NCI-H146 treated with DMSO at 0.1 percent for 48 hours (cell line): ENCODE measurements around the gene DVL1.
"Not testable (repeated sequence)": the region's sequence is repeated elsewhere in the genome, so short reads cannot be mapped to it uniquely, and the experiment has no call there.

ENCODE experiments used
- DNase-seq: peaks from one replicate; lab custom pipeline; 2025; ENCODE audit not compliant: unreplicated experiment; lab: John Stamatoyannopoulos, UW

The DVL1 gene

GRCh38 chr1:1328254-1328653 lies 21.0 kb downstream of the DVL1 start:
- no peak for DNase-seq

DNA sequence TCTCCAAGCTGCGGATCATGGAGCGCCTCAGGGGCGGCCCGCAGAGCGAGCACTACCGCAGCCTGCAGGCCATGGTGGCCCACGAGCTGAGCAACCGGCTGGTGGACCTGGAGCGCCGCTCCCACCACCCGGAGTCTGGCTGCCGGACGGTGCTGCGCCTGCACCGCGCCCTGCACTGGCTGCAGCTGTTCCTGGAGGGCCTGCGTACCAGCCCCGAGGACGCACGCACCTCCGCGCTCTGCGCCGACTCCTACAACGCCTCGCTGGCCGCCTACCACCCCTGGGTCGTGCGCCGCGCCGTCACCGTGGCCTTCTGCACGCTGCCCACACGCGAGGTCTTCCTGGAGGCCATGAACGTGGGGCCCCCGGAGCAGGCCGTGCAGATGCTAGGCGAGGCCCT lies 21.9 kb downstream of the DVL1 start:
- no peak for DNase-seq

DNA sequence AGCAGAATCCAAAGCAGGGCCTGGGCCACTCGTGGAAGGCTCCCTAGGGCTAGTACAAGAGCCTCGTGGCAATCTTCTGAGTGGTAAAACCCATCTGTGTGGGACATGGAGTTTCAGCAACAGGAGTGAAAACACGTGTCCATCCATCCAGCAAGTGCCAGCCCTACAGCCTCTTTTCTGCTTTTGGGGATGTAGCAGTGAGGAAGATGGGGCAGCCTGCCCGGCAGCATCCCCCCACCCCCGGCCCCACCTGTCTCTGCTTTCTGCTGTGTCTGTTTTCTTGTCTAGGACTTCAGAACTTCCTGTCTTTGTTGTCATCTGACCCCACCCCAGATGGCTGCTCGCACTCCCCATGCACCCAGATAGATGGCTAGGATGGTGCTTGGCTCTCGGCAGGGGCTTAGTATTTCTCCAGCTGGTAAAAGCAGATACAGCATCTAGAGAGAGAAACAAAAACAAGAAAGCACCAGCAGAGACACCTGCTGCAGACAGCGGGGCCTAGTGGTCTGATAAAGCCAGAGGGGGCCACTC lies 23.1 kb downstream of the DVL1 start:
- DNase-seq, result no peak

DNA sequence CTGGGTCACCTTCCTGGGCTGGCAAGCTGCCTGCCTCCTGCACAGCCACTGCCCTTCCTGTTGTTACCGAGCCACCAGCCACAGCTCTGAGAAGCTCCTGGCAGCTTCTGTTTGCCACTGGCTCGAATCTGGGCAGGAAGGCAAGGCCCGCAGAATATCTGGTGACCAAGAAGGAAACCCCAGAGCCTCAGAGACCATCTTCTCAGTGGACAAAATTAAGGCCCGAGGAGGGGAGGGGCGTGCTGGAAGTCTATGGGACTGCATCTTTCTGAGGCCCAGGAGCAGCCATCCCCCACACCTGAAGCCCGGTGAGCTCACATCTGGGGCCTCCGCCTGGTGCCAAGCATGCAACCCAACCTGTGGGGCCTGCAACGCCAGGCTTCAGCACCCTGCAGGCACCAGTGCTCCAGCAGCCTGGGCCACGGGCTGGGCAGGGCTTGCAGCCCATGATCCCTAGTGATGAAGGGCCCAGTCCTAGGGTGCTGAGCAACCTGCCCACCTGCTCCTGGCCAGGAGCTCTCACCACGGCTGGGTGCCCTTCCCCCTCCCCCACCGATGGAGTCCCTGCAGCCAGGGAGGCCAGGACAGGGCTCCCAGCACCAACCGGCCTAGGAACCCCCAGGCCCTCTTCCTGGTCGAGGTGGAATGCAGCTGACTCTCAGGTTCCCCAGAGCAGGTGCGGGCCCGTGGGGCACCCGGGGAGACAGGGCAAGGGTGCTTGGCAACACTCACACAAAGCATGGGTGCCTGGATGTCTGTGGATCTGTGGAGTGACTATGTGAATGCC lies 23.7 kb downstream of the DVL1 start:
- DNase-seq, result no peak

GRCh38 chr1:1324524-1325287 lies 24.5 kb downstream of the DVL1 start, which contains the start of the genes CPTP and INTS11:
CPTP (plus strand) TSS chr1:1324802; CDS start chr1:1326911, 2,109 bp downstream.
INTS11 (minus strand) TSS chr1:1324660; CDS start chr1:1324608, 52 bp downstream.
- peak; percentile 28 for DNase-seq

DNA sequence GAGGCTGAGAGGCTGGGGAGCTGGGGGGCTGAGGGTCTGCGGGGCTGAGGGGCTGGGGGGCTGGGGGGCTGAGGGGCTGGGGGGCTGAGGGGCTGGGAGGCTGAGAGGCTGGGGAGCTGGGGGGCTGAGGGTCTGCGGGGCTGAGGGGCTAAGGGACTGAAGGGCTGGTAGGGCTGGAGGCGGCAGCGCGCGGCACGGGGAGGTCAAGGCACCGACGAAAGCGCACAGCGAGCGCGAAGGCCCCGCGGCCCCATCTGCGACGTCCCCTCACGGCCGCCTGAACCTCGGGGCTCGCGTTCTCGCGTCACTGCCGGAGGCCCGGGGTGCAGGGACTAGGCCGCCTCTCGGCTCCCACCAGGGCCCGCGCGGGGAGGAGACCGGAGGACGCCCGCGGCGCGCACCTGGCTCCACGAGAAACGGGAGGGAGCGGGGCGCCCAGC lies 25.1 kb downstream of the DVL1 start:
- DNase-seq, result no peak

DNA sequence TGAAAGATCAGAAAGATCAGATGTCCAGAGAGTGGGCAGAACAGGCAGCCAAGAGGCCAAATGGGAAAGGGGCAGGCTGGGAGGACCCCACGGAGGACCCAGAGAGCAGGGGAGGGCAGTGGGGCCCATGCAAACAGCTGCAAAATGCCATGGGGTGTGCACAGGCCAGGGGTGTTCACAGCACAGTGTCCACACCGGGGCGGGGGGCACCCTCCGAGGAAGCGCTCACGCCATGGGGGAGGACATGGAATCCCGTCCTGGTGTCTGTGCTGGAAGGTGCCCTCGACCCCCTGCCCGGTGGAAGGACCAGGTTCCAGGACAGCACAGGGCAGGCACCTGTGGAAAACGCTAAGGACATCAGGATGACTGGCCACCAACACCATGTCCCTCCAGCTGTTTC lies 26.3 kb downstream of the DVL1 start:
- DNase-seq, result no peak

DNA sequence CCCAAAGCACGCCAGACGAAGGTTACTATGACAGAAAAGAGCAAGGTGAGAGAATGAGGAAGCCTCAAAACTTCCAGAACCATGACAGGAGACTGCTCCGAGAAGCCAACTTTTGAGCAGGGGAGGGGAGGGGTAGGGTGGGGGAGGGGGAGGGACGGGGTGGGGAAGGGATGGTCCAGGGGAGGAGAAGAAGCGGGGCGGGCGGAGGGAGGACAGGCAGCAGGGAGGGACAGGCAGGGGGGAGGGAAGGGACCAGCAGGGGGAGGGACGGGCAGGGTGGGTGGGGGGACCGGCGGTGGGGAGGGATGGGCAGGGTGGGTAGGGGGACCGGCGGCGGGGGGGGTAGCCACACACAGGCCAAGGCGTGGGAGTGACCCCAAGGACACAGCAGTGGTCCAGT lies 26.8 kb downstream of the DVL1 start:
- no peak for DNase-seq

DNA sequence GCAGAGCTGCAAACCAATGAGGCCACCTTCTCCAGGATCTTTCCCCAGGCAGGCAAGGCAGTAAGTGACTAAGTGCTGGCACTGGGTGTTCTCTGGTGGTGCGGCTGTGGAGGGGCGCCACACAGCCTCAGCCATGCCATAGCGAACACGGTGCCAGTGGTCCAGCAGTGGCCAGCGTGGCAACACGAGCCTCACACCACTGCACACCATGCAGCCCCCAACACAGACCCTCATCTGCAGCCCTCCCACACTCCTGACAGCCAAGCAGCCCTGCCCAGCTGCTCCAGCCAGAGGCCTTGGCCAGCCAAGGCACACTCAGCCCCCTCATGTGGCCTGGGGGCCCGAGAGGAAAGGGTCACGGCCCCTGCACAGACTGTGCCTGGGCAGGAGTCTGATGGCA lies 27.7 kb downstream of the DVL1 start:
- no peak for DNase-seq

GRCh38 chr1:1320666-1321448 lies 28.4 kb downstream of the DVL1 start:
- no peak for DNase-seq

- no peak for DNase-seq
Observed at GRCh38 chr1:1319646-1319941, 29.6 kb downstream of the DVL1 start.

GRCh38 chr1:1318777-1319645 lies 30.2 kb downstream of the DVL1 start:
- no peak for DNase-seq

- DNase-seq, result no peak
Observed at GRCh38 chr1:1318131-1318652, 31.0 kb downstream of the DVL1 start.

DNA sequence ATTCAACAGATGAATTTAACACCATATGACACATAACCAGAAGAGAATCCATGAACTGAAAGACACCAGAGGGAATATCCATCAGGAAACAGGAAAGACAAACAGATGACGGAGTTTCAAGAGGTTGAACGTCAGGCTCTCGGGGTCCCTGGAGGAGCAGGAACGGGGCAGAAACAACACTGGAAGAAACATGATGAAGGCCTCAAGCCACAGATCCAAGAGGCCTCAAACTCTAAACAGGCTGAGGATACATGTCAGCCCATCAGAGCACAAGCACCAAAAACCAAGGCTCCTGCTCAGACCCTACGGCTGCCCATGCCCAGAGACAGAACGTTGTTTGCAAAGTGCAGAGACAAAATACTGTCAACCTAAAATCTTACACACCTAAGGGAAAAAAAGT lies 31.8 kb downstream of the DVL1 start:
- DNase-seq, result no peak

DNA sequence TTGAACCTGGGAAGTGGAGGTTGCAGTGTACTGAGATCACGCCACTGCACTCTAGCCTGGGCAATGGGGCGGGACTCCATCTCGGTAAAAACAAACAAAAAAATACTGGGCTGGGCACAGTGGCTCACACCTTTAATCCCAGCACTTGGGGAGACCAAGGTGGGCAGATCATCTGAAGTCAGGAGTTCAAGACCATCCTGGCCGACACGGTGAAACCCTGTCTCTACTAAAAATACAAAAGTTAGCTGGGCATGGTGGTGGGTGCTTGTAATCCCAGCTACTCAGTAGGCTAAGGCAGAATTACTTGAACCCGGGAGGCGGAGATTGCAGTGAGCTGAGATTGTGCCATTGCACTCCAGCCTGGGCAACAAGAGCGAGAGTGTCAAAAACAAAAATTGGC lies 33.0 kb downstream of the DVL1 start:
- not testable (repeated sequence) for DNase-seq

DNA sequence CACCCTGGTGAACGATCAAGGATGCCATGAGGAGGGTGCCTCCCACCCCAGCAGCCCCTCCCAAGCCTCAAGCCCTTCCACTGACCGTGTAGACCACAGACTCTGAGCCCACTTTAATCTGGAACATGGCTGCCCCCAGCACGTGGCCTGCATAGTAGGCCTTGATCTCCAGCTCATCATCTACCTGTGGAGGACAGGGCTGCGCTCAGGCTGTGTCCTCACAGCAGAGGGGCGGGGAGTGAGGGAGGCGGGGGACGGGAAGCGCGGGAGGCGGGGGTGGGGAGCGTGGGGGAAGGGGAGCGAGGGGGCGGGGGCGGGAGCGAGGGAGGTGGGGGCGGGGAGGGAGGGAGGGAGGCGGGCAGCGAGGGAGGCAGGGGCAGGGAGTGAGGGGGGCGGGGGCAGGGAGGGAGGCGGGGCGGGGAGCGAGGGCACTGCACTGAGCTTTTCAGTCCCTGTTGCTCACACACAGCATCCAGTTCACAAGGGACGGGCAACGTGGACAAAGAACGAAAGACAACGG lies 33.7 kb downstream of the DVL1 start:
- no peak for DNase-seq

- DNase-seq, result no peak
Observed at GRCh38 chr1:1314678-1315335, 34.4 kb downstream of the DVL1 start.

DNA sequence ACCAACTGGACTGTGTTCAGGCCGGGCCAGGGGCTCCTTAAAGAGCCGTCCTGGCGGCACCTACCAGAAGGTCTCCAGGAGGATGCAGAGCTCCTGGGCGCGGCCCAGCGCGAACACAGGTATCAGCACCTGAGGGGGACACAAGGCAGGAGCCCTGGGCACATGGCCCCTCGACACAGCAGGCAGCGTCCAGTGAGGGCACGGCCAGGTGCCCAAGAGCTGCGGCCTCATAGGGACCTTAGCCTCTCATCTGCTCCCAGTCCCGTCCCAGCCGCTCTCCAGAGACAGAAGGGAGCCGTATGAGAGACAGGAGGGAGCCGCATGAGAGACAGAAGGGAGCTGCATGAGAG lies 35.0 kb downstream of the DVL1 start:
- no peak for DNase-seq

- no peak for DNase-seq
Observed at GRCh38 chr1:1313500-1314236, 35.5 kb downstream of the DVL1 start.
